Prostate gland (tissue), 2 donors: ENCODE data around the gene CSRNP3.

ENCODE experiments used
- POLR2A ChIP-seq: fragments of 450-650 bp; IDR thresholded peaks from one replicate; pipeline ENCODE4 v1.6.1; 2016; ENCODE audit warnings: antibody characterized with exemption, mild to moderate bottlenecking
- POLR2AphosphoS5 ChIP-seq: sonication (generic); formaldehyde crosslinking; IDR thresholded peaks from one replicate; pipeline ENCODE4 v1.6.1; 2017; ENCODE audit warnings: antibody characterized with exemption
- TF ChIP-seq, protein P1 (sequence below), 4 experiments: fragments of 200-600 bp in 2 of 4; fragments of 450-650 bp in 2 of 4; sonication (generic) in 2 of 4; IDR thresholded peaks; 1 replicate in 3 of 4; 2 replicates in 1 of 4; pipeline ENCODE4 v1.5.1; 2016 to 2019; ENCODE audit warnings: antibody characterized with exemption in 4 of 4, mild to moderate bottlenecking in 2 of 4, moderate library complexity in 2 of 4

DNA sequence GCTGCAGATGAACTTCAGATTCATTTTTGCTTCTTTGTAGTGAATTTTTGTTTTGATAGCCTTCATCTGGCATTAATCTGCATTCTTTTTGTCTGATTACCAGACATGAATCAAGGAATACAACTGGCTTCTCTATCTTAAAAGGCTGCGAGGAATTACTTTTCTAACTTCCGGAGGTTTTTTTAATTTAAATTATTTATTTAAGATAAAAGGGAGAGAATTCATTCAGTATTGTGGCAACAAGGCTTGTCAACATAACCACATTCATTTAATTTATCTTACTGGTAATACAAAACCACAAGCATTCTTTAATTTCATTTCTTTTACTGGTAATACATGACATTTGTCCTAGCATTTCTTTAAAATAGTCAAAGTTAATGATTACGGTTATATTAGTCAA lies 36.0 kb downstream of the CSRNP3 start:
- TF ChIP-seq POLR2AphosphoS5, result no peak
- TF ChIP-seq, protein P1, sequence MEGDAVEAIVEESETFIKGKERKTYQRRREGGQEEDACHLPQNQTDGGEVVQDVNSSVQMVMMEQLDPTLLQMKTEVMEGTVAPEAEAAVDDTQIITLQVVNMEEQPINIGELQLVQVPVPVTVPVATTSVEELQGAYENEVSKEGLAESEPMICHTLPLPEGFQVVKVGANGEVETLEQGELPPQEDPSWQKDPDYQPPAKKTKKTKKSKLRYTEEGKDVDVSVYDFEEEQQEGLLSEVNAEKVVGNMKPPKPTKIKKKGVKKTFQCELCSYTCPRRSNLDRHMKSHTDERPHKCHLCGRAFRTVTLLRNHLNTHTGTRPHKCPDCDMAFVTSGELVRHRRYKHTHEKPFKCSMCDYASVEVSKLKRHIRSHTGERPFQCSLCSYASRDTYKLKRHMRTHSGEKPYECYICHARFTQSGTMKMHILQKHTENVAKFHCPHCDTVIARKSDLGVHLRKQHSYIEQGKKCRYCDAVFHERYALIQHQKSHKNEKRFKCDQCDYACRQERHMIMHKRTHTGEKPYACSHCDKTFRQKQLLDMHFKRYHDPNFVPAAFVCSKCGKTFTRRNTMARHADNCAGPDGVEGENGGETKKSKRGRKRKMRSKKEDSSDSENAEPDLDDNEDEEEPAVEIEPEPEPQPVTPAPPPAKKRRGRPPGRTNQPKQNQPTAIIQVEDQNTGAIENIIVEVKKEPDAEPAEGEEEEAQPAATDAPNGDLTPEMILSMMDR (IDR thresholded peaks at IDR 0.05), result no peak
- no peak for TF ChIP-seq POLR2A
